Middle frontal gyrus (tissue), 1 donor: ENCODE measurements around the gene EIF4G2.
"Not testable (repeated sequence)": the region's sequence is repeated elsewhere in the genome, so short reads cannot be mapped to it uniquely, and the experiment has no call there.

Source experiments
- DNase-seq: peaks from one replicate; pipeline ENCODE4 v3.0.0-alpha.2; 2015; ENCODE audit warnings: low spot score; ENCODE audit errors: extremely low spot score

Gene EIF4G2

GRCh38 chr11:10808553-10809372 is at the start of gene EIF4G2:
TSS of gene EIF4G2 (minus strand) at chr11:10808926.
- DNase-seq = peak; percentile 98

GRCh38 chr11:10857709-10858438 is 49.1 kb upstream of the EIF4G2 start, which contains the start of gene ZBED5:
TSS of gene ZBED5 (minus strand) at chr11:10858053. CDS start at chr11:10854945, 3,108 bp downstream.
- peak; percentile 99 for DNase-seq

DNA sequence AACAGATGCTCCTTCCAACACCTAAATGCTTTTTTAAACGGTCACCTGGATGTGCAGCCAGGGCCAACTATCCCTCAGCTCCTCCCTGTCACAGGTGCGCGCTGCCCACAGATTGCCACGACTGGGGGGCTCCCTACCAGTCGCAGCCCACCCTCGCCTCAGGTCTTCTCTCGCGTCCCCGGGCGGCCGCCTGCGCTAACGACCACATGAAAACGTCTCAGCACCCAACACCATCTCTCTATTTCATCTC is 48.7 kb upstream of the EIF4G2 start:
- DNase-seq = no peak

GRCh38 chr11:10856689-10857458 is 48.1 kb upstream of the EIF4G2 start:
- DNase-seq = peak; percentile 21

DNA sequence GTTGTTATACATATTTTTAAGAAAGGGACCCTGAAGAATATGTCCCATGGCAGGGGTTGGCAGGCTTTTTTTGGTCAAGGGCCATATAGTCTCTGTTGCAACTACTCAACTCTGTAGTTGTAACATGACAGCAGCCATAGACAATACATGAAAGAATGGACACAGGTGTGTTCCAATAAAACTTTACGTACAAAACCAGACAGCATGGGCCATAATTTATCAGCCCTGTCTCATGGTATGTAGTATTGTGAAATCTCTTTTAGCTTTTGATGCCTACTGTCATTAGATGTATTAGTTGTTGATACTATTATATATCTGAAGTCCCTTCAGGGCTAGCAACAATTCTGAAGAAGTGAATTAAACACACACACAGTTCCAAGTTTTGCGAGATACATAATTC is 46.6 kb upstream of the EIF4G2 start:
- no peak for DNase-seq

DNA sequence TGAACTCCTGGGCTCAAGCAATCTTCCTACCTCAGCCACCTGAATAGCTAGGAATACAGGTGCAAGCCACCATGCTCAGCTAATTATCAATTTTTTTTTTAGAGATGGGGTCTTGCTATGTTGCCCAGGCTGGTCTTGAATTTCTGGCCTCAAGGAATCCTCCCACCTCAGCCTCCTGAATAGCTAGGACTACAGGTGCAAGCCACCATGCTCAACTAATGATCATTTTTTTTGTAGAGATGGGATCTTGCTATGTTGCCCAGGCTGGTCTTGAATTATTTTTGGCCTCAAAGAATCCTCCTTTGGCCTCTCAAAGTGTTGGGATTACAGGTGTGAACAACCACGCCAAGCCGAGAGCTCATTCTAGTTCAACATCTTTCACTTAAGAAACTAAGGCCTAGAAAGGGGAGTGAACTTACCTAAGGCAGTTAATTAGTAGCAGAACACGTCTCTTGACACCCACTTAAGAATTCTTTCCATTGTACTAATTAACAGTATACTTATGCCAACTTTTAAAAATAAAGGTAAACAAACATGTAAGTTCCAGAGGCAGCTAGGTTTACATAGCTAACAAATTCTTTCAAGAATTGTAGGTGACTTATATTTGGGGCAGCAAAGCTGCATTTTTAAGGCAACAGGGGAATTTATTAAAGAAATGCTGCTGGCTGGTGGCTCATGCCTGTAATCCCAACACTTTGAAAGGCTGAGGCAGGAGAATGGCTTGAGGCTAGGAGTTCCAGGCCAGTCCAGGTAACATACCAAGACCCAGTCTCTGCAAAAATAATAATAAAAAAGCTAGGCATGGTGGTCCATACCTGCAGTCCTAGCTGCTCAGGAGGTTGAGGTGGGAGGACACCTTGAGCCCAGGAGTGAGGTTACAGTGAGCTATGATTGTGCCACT is 39.5 kb upstream of the EIF4G2 start:
- no peak for DNase-seq

GRCh38 chr11:10846660-10847059 is 37.9 kb upstream of the EIF4G2 start:
- no peak for DNase-seq

DNA sequence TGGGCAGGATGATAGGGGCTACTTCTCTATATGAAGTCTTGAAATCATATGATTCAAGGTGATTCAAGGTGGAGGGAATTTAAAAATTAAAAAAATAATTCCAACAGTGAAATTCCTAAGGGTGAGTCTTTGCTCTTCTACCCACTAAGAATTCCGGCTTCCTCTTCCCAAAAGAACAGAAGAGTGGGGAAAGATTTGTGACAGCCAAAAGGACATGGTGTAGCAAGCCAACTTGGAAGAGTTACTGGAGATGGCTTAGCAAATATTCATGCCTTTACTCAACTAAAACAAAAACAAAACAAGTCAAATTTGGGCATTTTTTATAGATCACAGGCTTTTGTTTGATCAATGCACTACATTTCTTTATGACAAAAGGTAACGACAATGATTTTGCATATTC is 36.9 kb upstream of the EIF4G2 start:
- DNase-seq = no peak

DNA sequence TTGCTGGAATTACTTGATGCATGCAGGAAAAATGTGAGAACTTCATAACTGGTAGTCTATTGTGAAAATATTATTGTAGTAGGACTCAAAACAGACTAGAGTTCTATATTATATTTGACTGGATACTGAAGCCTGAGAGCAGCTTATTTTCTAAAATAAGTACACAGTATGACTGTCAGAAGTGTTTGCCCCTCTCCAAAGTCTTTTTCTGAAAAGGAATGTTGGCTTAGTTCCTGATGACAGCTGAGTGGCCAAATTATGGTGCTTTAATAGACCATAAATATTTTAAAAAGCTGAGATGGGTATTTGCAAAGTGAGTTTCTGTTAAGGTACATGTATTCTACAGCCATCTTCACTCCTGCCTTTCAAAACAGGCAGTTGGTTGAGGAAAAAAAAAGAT is 36.1 kb upstream of the EIF4G2 start:
- DNase-seq = no peak

- DNase-seq = no peak
These were observed 35.6 kb upstream of the EIF4G2 start for GRCh38 chr11:10844356-10844755.

DNA sequence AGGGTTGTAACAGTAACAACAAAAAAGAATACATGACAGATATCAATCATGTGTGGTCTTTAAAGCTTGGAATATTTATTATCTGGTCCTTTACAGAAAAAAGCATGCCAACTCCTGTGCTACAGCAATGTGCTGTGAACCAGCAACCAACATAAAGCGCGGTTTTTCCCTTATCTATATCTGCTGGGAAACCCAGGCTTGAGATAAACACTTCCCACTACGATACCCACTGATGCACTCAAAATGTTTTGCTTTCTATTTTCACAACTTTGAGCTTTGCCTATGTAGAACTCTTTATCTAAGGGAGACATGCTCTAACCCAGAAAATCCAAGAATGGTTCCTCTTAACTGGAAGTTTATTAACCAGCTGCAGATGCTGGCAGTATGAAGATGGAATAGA is 30.2 kb upstream of the EIF4G2 start:
- no peak for DNase-seq

DNA sequence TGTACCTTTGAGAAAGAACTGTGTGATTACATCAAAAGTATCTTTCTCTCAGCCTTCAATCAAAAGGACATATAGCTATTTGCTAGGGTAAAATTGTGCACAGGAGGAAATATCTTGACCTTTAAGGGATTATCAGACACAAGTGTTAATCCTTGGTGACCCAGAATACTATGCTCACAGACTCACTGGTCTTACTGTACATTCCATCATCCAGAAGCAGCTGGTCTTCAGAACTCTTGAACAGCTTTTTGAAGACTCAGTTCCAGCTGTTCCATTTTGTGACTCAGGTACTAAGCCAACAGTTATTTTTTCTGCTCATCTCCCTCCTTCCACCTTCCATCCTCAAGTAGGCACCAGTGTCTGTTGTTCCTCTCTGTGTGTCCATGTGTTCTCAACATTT is 29.4 kb upstream of the EIF4G2 start:
- no peak for DNase-seq

GRCh38 chr11:10836884-10837283 is 28.2 kb upstream of the EIF4G2 start:
- DNase-seq = not testable (repeated sequence)

GRCh38 chr11:10829139-10829538 is 20.4 kb upstream of the EIF4G2 start:
- no peak for DNase-seq

- DNase-seq = no peak
These were observed 19.7 kb upstream of the EIF4G2 start for GRCh38 chr11:10828402-10828801.

DNA sequence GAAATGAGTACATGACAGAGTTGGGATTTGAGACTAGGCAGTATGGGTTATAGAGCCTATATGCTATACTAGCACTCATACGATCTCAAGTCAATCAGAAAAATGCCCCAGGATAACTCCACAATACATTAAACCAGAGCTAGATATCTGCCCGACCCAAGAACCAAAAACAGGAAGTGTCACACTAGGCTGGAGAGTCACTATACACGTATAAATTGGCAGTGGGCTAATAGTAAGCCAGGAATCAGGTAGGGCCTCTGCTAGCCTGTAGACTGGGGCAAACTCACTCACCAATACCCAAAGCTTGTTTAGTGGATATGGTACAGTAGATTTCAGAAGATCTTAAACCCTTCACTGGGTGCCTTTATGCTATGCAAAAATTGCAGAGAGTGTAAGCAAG is 16.2 kb upstream of the EIF4G2 start:
- DNase-seq = no peak

DNA sequence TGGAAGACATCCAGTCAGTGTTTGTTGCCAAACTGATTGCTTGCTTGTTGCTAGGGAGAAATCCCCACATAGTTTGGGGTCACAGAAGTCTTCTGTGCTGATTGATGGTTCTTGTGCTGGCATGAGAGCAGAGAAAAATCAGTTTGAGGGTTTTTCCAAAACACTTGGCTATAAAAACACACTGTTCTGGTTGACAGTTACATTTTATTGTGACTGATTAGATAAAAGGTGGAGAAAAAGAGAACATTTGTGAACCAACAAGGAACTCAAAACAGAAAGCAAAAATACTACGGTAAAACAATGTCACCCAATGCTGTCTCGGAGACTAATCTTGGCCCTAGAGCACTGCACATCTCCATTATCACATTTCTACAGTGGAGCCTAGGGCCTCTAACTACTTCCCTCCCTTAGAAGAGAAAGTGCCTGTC is 14.4 kb upstream of the EIF4G2 start:
- no peak for DNase-seq

DNA sequence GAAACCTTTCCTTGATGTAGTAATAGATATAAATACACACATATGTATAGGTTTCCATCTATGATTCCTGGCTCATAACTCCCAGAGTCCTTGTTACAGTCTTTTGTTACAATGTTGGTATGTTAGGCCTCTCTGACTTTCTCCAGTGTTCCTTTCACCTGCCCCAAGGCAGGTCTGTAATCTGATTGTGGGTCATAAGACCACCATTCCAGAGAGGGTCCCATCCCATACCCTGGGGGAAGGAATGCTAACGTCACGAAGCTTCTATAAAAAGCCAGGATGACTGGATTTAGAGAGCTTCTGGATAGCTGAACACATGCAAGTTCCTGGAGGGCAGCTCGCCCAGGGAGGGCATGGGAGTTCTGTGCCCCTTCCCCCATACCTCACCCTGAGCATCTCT is 13.8 kb upstream of the EIF4G2 start:
- DNase-seq = not testable (repeated sequence)

GRCh38 chr11:10818594-10818993 is 9.9 kb upstream of the EIF4G2 start:
- DNase-seq = no peak

GRCh38 chr11:10813945-10814344 is 5.2 kb upstream of the EIF4G2 start:
- no peak for DNase-seq
